NCI-H748 (cell line): ENCODE data around the gene LONRF2.

ENCODE experiments used
- DNase-seq: peaks from one replicate; lab custom pipeline; 2025; ENCODE audit not compliant: unreplicated experiment; lab: John Stamatoyannopoulos, UW

The LONRF2 gene

GRCh38 chr2:100237770-100238169 lies 84.5 kb downstream of the LONRF2 start:
- no peak for DNase-seq

DNA sequence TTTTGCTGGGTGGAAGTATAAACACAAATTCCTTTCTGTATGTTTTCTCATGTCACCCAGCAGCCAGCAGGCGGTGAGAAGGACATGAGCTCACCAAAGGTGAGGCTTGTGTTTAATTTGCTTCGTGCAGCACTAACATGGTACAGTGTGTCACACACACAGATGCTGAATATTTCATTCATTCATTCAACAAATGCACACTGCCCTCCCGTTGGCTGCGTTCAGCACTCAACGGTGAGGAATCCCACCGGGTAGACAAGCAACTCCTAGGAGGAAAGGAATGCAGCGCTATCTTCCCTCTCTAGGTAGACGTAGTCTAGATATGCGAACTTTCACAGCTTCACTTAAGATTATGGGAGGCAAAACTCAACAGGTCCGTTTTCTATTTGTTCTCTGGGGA lies 85.1 kb downstream of the LONRF2 start:
- DNase-seq, result no peak

DNA sequence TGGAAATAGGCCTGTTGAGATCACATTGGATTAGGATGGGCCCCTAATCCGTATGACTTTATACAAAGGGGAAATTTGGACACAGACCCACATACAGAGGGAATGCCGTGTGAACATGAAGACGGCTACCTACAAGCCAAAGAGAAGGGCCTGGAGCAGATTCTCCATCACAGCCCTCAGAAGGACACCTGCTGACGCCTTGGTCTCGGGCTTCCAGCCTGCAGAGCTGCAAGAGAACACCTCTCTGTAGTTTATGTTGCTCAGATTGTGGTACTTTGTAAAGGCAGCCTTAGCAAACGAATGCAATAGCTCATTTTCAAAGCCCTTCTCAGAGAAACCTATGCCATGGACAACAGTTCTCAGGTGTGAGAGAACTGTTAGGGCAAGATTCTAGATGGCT lies 86.1 kb downstream of the LONRF2 start:
- no peak for DNase-seq

GRCh38 chr2:100235581-100235980 lies 86.7 kb downstream of the LONRF2 start:
- no peak for DNase-seq

DNA sequence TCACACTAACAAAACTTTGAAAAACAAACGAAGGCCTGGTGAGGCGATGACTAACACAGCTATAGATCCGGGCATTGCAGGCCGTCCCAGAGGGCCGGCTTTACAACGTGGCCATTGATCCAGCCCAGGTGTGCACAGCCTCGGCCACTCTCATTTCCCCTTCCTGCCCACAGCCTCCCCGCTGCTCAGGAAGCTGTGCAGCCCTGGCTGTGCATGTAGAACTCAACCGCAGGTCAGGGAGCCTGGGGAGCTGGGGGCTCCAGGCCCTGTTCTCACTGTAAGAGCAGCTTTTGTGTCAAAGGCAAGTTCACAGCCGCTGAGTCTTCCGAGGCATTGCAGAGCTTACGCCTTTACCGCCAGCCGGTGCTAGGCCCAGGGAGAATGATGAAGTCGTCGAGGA lies 87.2 kb downstream of the LONRF2 start:
- DNase-seq, result no peak

- no peak for DNase-seq
Measured at GRCh38 chr2:100234141-100234540, 88.2 kb downstream of the LONRF2 start.

DNA sequence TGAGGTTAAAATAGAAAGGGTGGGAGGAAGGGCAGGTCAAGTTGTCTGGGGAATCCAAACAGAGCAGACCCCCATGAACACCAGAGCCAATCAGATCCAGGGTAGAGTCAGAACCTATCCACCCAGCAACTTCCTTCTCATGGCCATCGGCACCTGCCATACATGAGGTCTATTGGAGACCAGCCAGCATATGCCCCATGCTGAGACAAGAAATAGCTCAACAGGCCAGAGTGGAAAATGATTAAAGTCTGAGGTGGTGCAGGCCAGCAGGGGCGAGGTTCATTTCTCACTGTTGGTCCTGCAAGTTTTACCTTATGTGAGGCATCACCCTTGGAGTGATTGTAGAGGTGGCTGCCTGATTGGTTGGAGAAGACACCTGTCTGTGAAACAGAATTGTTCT lies 89.2 kb downstream of the LONRF2 start:
- no peak for DNase-seq

DNA sequence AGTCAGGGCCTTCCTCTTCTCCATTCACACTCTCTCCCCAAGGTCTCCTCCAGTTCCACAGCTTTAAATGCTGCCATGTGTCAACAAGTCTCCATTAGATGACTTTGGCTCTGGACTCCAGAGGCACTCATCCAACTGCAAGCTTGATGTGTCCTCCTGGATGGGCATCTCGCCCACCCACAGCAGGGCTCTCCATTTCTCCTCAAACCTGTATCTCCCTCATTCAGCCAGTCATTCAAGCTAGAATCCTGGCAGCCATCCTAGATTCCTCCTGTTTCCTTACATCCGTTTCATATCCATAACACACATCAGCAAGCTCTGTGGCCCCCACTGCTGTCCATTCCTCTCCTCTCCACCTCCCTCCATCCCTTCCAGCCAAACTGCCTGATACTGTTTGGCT lies 91.5 kb downstream of the LONRF2 start:
- no peak for DNase-seq

GRCh38 chr2:100228967-100229366 lies 93.3 kb downstream of the LONRF2 start:
- DNase-seq, result no peak

DNA sequence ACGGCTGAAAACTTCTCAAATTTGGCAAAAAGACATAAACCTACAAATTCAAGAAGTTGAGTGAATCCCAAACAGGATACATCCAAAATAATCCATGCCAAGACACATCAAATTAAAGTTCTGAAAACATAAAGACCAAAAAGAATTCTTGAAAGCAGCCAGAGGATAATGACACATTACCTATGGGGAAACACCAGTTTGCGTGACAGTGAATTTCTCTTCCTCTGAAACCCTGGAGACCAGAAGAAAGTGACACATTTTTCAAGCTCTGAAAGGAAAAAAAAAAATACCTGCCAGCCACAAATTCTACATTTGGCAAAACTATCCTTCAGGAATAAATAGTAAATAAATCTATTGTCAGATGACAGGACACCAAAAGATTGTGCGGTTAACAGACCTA lies 93.9 kb downstream of the LONRF2 start:
- no peak for DNase-seq

GRCh38 chr2:100224988-100225710 lies 97.2 kb downstream of the LONRF2 start:
- no peak for DNase-seq

DNA sequence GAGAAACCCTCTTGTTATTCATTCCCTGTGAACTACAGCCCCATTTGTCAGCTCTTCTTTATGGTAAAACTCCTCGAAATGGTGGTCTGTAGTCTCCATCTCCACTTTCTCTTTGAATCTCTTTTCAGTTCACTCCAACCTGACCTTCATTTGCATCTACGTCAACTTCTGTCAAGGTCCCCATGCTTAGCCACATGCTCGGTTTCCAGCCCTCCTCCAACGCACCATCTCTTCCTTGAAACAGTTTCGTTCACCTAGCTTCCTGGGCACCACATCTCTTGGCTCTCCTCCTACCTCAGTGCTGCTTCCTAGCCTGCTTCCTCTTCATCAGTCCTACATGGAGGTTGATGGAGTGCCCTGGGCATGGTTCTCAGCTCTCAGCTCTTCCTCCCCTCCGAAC lies 98.8 kb downstream of the LONRF2 start:
- no peak for DNase-seq
